ENCODE data around the gene TMEM50B. TPM values are rescaled to one million over a fixed set of nuclear protein-coding genes. Genes with fewer than 3 reads are reported as not detected.
"Not testable (repeated sequence)": the region's sequence is repeated elsewhere in the genome, so short reads cannot be mapped to it uniquely, and the experiment has no call there.

TMEM50B gene
- total RNA-seq, 1 donor from 2014 or later, result 32.0 TPM

DNA sequence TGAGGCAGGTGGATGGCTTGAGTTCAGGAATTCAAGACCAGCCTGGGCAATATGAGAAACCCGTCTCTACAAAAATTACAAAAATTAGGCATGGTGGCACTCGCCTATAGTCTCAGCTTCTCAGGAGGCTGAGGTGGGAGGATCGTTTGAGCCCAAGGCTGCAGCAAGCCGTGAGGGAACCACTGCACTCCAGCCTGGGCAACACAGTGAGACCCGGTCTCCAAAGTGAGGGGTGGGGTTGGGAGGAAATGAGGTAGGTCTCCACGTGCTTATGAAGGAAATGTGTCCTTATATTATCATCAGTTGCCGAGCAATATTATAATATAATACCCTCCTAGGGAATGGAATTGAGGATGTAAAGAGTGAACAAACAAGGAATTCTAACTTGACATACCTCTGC is 2.7 kb downstream of the TMEM50B start:
- no peak for DNase-seq

GRCh38 chr21:33473344-33473743 is 6.4 kb downstream of the TMEM50B start:
- DNase-seq, result no peak

GRCh38 chr21:33470701-33471100 is 9.1 kb downstream of the TMEM50B start:
- no peak for DNase-seq

DNA sequence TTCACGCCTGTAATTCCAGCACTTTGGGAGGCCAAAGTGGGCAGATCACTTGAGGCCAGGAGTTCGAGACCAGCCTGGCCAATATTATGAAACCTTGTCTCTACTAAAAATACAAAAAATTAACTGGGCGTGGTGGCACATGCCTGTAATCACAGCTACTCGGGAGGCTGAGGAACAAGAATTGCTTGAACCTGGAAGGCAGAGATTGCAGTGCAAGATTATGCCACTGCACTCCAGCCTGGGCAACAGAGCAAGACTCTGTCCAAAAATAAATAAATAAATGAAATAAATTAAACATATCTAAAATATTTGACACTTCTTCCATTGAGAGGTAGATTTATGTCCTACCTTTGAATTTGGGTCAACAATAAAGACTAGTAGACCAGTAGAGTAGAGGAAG is 10.6 kb downstream of the TMEM50B start:
- not testable (repeated sequence) for DNase-seq

GRCh38 chr21:33461538-33462250 is 18.1 kb downstream of the TMEM50B start:
- no peak for DNase-seq

- no peak for DNase-seq
These were observed 20.9 kb downstream of the TMEM50B start for GRCh38 chr21:33458861-33459260.

DNA sequence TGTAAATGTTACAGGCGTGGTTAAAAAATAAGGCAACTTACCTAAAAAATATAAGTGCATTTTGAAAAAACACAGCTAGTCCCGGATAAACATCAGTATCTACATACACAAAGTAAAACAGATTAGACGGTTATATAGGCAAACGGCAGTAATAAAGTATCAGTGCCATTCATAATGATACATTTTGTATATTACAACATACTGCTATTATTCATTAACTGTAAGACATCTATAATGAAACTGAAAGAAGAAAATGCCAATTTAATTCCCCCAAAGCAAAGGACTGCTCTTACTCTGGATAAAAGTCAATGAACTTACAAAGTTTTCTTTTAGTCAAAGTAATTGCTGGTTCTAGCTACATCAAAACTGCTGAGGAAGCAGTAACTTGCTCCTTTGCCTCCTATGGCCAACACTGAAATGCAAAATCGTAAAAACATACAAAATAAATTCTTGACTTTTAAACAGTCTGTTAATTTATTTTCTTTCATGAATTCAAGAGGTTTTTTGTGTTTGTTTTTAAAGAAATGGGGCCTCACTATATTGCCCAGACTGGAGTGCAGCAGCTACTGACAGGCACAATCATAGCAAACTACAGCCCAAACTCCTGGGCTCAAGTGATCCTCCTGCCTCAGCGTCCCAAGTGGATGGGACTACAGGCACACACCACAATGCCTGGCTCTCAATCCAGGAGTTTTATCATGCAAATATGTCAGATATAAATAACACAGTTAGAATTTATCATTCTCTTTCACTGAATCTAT is 23.9 kb downstream of the TMEM50B start:
- no peak for DNase-seq

DNA sequence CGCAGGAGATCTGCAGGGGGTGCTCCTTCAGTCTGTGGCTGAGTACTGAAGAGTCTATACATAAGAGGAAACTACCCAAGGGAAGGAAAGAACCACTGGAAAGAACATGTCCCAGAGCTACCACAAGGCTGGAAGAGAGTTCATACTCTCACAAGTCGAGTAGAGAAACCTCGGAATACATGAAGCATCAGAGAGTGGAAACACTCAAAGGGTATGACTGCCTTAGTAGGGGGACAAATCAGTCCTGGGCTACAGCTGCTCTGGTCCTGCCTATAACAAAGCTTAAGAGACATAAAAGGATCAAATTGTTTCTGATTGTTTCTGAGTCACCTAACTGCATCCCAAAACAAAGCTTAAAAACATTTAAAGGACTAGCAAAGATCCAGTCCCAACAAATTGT is 27.4 kb downstream of the TMEM50B start:
- no peak for DNase-seq

GRCh38 chr21:33451634-33452071 is 28.1 kb downstream of the TMEM50B start:
- DNase-seq, result no peak

- no peak for DNase-seq
These were observed 30.2 kb downstream of the TMEM50B start for GRCh38 chr21:33449616-33450015.

DNA sequence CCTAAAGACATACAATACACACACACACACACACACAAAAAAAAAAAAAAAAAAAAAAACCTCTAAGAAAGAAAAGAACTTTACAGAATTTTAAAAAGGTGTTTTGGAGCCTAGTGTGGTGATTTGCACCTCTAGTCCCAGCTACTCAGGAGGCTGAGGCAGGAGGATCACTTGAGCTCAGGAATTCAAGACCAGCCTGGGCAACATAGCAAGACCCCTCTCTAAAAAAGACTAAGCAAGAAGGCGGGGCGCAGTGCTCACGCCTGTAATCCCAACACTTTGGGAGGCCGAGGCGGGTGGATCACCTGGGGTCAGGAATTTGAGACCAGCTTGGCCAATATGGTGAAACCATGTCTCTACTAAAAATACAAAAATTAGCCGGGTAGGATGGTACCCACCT is 33.2 kb downstream of the TMEM50B start:
- not testable (repeated sequence) for DNase-seq

DNA sequence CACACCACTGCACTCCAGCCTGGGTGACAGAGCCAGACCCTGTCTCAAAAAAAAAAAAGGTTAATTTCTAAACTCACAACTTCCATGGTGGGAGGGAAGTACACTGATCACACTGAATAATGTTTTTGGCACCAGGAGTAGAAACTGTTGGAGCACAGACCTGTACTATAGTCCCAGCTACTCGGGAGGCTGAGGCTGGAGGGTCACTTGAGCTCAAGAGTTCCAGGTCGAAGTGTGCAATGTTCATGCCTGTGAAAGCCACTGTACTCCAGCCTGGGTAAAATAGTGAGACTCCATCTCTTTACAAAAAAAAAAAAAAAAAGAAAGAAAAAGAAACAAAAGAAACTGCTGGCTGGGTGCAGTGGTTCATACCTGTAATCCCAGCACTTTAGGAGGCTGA is 35.3 kb downstream of the TMEM50B start:
- DNase-seq, result no peak

- DNase-seq, result no peak
These were observed 36.6 kb downstream of the TMEM50B start for GRCh38 chr21:33443194-33443593.

DNA sequence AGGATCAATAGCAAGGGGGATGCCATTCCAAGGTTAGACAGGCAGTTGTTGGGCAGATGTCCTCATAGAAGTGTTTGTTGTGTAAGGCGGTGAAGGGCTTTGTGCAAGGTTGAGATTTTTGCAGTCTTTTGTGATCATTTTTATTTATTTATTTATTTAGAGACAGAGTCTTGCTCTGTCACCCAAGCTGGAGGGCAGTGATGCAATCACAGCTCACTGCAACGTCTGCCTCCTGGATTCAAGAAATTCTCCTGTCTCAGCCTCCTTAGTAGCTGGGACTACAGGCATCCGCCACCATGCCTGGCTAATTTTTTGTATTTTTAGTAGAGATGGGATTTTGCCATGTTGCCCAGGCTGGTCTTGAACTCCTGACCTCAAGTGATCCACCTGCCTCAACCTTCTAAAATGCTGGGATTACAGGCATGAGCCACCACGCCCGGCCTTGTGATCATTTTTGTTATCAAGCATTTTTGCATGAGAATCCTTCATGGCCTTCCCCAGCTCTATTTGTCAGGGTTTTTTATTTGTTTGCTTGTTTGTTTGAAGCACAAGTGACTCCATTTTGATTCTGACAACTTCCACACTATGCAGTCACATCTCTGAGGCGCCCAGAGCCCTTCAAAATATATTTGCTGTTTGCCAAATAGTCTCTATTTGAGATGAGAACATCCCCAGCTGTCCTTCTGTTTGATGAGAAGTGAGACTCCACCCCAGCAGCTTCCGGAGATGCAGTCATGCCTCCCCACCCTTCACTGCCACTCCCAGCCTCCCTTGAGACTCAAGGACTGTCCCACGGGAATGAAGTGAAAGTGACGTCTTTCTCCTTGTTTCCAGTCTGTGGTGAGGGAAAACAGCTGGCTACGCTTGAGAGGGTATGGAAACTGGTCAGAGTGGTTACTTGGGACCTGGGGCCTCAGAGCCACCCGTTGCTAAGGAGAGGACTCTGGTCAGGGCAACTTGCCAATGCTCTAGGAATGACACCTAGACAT is 38.0 kb downstream of the TMEM50B start:
- peak; percentile 23 for DNase-seq

GRCh38 chr21:33437140-33437539 is 42.6 kb downstream of the TMEM50B start:
- DNase-seq, result no peak

GRCh38 chr21:33434770-33435360 is 44.9 kb downstream of the TMEM50B start:
- peak; percentile 87 for DNase-seq

DNA sequence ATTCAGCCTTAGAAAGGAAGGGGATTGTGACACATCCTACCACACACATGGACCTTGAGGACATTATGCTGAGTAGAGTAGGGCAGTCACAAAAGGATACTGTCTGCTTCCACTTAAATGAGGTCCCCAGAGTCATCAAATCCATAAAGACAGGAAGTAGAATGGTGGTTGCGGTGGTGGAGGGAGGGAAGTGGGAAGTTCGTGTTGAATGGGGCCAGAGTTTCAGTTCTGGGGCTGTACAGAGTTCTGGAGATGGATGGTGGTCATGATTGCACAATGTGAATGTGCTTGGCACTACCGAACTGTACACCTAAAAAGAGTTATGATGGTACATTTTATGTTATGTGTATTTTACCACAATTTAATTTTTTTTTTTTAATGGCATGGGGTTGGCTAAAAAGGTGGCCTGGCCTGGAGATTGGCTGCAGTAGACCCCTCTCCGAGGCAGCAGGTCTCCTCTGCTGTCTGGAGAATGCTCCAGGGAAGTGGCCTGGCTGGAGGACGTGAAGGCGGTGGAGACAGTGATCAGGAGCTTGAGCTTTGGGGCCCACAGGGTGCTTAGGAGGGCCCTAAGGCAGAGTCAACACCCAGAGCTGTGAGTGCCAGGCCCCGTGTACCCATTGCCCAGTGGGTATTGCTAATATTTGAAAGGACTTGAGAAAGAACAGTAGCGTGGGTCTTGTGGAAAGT is 46.2 kb downstream of the TMEM50B start:
- no peak for DNase-seq

GRCh38 chr21:33433001-33433400 is 46.8 kb downstream of the TMEM50B start:
- no peak for DNase-seq

DNA sequence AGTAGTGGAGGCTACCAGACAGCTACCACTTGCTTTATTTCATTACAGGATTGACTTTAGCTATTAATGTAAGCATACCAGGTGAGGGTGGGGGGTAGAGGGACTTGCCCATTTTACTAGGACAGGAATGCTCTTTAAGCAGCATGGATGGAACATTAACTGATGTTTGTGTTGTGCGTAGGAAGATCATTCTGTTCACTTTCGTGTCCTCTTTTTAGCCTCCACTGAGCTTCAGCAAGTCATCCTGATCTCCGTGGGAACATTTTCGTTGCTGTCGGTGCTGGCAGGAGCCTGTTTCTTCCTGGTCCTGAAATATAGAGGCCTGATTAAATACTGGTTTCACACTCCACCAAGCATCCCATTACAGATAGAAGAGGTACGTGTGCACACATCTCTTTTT is 47.3 kb downstream of the TMEM50B start:
- DNase-seq, result no peak

- no peak for DNase-seq
These were observed 48.9 kb downstream of the TMEM50B start for GRCh38 chr21:33430858-33431257.

DNA sequence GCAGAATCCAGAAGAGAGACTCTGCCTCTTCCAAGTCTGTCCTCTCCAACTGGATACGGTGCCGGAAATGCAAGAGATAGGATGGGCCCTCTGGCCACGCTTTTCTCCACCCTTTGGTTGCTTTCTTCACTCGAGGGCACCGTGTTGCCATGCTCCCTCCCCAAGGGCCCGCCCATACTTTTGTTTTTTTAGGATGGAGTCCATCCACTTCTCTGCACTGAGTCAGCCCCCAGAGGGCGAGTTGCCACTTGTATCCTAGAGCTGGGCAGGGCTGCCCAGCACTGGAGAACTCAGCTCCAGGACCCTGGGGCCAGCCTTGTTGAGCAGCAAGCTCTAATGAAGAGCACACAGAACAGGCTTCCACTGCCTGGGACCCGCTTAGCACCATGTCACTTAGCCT is 51.1 kb downstream of the TMEM50B start:
- no peak for DNase-seq

DNA sequence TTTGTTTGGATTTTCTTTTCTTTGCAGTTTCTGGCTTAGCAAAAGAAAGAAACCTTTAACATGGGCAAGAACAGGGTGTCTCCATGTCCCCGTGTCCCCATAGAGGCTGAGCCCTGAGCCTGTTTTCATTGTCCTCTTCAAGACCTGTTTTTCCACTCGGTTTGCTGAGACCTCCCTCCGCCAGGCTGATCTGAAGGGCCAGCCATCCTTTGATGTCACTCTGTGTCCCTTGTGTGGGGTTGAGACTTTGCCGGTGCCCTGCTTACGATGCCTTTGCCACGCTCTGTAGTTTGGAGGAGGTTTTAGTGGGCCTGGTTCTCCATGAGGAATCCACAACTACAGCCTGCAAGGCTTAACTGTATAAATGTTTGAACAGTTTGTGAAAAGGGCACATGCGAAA is 52.7 kb downstream of the TMEM50B start:
- DNase-seq, result no peak
